Measurements from ENCODE around the gene C19orf53. TPM values are rescaled to one million over a fixed set of nuclear protein-coding genes. Genes with fewer than 3 reads are reported as not detected.
A peak's percentile ranks its signal among the peaks of the same experiment; 100 is the strongest.

The C19orf53 gene
- total and polyA plus RNA-seq, 9 of the 15 experiments (the other 6 are each of a cell fraction or from before 2014, with no cell fraction given) = 98.5 to 441 (median 164) TPM

- TF ChIP-seq REST (IDR thresholded peaks at IDR 0.05; ENCODE audit: borderline replicate concordance) (peak; percentile 87), REST (CRISPR knock-in tag; IDR thresholded peaks at IDR 0.05; ENCODE audit: low read depth) (no peak), DPF2 (IDR thresholded peaks at IDR 0.05) (0 out of 2 replicates have a peak, but pooled peaks have one; percentile 6), ARID2 (IDR thresholded peaks at IDR 0.05) (peak; percentile 44; the same call in 1 of the 2 replicates), RAD21 (CRISPR knock-in tag; conservative IDR thresholded peaks at IDR 0.05 in 1 of 2, IDR thresholded peaks at IDR 0.05 in 1 of 2) (peak; percentile 79 to 80), SMC3 (conservative IDR thresholded peaks at IDR 0.05; ENCODE audit: insufficient read depth, low read depth, low read length) (peak; percentile 71), MAZ (CRISPR knock-in tag; conservative IDR thresholded peaks at IDR 0.05 in 1 of 2, IDR thresholded peaks at IDR 0.05 in 1 of 2) (peak; percentile 30 to 51; a peak in 1 of 4 replicates), SP1 (CRISPR knock-in tag; IDR thresholded peaks at IDR 0.05) (no peak), HOXB6 (CRISPR knock-in tag; IDR thresholded peaks at IDR 0.05; ENCODE audit: borderline replicate concordance) (no peak)
- TF ChIP-seq, protein P1, sequence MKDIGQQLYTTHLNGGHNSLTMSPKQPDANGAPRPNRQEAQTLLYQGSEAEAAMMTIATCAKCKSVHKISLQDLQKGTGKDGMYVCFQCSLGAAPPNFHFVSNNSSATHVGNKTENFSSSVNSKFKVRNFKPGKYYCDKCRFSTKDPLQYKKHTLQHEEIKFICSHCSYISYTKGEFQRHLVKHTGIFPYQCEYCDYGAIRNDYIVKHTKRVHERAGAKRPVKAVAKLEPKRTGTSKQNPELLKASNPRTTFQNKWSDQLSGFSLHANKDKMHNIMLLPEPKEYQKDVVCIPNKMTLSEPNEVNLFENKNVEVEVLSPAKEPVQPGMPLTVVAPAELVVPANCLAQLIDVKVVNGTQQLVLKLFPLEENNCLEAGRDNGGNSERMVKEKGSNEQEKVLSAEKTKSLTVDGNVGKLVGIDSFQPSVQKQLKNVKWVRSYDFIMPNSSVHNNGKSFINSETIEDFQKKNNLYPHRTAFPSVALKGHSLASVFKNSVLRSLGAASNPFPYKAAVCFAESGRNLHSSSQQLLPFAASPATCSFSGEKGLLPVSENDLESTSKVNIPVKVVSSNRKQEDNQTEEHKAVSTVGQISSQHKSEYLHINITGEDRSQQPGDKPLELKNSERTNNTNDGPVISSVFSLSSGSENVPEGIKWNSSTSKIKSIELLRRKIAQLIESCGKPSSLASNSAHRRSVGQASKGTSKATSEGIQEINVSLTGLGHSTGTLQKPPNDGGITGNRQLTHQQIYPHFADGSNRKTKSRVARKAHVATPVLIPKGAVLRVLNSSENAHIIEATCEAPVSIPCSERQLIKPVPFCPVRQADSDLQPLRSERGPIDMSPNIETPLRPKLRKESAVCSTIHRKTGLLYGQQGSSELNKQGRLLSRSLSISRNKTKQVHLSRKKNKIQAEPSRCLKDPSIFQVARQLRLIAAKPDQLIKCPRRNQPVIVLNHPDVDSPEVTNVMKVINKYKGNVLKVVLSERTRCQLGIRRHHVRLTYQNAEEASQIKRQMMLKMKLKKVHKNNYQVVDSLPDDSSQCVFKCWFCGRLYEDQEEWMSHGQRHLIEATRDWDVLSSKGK (CRISPR knock-in tag; IDR thresholded peaks at IDR 0.05) = no peak
- TF ChIP-seq, protein P2, sequence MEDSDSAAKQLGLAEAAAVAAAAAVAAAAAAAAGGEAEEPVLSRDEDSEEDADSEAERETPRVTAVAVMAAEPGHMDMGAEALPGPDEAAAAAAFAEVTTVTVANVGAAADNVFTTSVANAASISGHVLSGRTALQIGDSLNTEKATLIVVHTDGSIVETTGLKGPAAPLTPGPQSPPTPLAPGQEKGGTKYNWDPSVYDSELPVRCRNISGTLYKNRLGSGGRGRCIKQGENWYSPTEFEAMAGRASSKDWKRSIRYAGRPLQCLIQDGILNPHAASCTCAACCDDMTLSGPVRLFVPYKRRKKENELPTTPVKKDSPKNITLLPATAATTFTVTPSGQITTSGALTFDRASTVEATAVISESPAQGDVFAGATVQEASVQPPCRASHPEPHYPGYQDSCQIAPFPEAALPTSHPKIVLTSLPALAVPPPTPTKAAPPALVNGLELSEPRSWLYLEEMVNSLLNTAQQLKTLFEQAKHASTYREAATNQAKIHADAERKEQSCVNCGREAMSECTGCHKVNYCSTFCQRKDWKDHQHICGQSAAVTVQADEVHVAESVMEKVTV (CRISPR knock-in tag; IDR thresholded peaks at IDR 0.05) = peak; percentile 68
Observed at GRCh38 chr19:13784731-13785452, 10.6 kb downstream of the C19orf53 start (continued).

Measured in K562 (cell line).